ENCODE measurements around the gene SP2. TPM values are rescaled to one million over a fixed set of nuclear protein-coding genes. Genes with fewer than 3 reads are reported as not detected.

SP2 gene
- total and polyA plus RNA-seq, 11 donors: 4.1 to 21.2 (median 16.0) TPM

GRCh38 chr17:47969930-47970724 is 74.1 kb downstream of the SP2 start:
- WGBS, 4 donors: 39 to 46% (median 42%) methylated on average over 15 of the region's 15 CpGs
- TF ChIP-seq CTCF (IDR thresholded peaks at IDR 0.05): no peak
- no peak for TF ChIP-seq POLR2A (IDR thresholded peaks at IDR 0.05)
- no peaks in the 10 kb centered on the region for H3K9me3 ChIP-seq
- no peaks in the 10 kb centered on the region for H3K27me3 ChIP-seq
- ATAC-seq (no peak), DNase-seq (no peak)
- intact Hi-C loops (cut with DNase I): loop anchor here (1.0 to 10.0 kb wide), 11 partner anchors 21 to 129 kb away; partner anchors contain the start of genes SCRN2 (in 8 of the 10) and SP2 (in 6 of the 10)
- H3K27ac ChIP-seq: peak overlapping the region in 3 of 12 donors; percentile 7 to 47 (median 21)
- peak overlapping the region in 10 of 12 donors; percentile 9 to 97 (median 86) for H3K4me3 ChIP-seq
- H3K36me3 ChIP-seq: peaks cover 0 to 23% (median 16%) of the 10 kb centered on the region in 9 donors
- H3K4me1 ChIP-seq: peaks cover 0 to 24% (median 14%) of the 10 kb centered on the region in 12 donors

DNA sequence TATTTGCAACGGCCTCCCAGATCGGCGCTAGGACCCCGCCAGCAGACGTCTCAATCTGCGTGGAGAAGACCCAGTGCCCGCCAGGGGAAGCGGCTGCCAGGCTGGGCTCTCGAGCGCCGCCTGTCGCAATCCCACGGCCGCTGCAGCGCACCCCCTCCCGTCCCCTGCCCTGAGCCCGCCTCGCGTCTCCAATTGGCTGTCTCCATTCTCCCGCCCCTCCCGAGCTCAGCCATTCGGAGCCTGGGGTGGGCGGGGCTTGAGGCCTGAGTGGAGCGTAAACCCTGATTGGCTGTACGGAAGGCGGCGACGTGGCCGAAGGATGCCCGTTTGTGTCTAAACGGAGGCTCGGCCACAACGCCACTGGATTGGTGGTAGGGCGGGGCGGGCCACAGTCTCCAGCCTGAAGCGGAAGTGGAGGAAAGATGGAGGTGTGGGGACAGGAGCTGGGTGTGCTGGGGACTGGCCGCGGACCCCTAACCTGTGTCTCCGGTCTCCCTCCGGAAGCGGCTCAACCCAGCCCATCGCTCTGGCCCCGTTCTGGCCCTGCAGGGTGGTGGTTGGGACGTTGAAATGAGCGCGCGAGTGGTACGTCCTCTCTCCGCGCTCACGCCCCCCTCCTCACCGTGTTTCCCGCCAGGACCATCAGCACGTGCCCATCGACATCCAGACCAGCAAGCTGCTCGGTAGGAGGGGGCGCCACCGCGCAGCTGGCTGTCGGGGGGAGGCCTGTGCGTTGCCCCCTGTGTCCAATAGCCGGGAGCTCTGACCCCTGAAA is 74.9 kb downstream of the SP2 start, which contains the start of gene CDK5RAP3:
Gene CDK5RAP3 (plus strand): TSS at position 389 of the 775 bp plus-strand sequence. CDS start 34 bp downstream, at position 423.
- H3K36me3 ChIP-seq: peaks cover 0 to 30% (median 24%) of the 10 kb centered on the region in 9 donors
- H3K27me3 ChIP-seq: no peaks in the 10 kb centered on the region
- H3K27ac ChIP-seq: peak within 1 kb of the TSS in 11 of 12 donors; percentile 31 to 90 (median 79)
- H3K9me3 ChIP-seq: no peaks in the 10 kb centered on the region
- intact Hi-C loops (cut with DNase I): loop anchor here (1.0 to 10.0 kb wide), 11 partner anchors 22 to 130 kb away; partner anchors contain the start of genes SCRN2 (in 8 of the 10) and SP2 (in 6 of the 10)
- DNase-seq (peak; percentile 100), ATAC-seq (peak; percentile 99 to 100 (median 100))
- WGBS, 4 donors: 0 to 1% (median 1%) methylated on average over 48 to 62 of the region's 62 CpGs
- H3K4me3 ChIP-seq: peak within 1 kb of the TSS; percentile 80 to 98 (median 90)
- peaks cover 0 to 24% (median 14%) of the 10 kb centered on the region in 12 donors for H3K4me1 ChIP-seq
- peak in 1 of 2 donors; percentile 65 for TF ChIP-seq POLR2A (IDR thresholded peaks at IDR 0.05)
- peak; percentile 95 to 99 (median 98) for TF ChIP-seq CTCF (IDR thresholded peaks at IDR 0.05)

DNA sequence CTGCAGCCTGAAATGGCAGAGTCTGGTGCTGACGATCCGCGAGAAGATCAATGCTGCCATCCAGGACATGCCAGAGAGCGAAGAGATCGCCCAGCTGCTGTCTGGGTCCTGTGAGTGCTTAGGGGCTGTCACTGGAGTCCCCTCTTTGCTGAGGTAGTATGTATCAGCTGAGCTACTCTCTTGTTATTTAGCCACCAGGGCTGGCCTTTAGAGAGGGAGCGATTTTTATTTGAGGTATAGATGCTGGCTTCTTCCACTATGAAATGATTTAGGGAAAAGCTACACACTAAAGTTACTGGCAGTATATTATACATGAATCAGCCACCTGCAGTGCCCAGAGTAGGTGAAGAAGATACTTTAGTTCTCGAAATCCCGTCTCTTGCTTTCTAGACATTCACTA is 77.5 kb downstream of the SP2 start:
- WGBS, 4 donors: 89 to 97% (median 92%) methylated on average over 8 of the region's 8 CpGs
- H3K4me3 ChIP-seq: no peak overlapping the region
- TF ChIP-seq CTCF (IDR thresholded peaks at IDR 0.05) (no peak), POLR2A (IDR thresholded peaks at IDR 0.05) (no peak)
- no peaks in the 10 kb centered on the region for H3K9me3 ChIP-seq
- no peak overlapping the region for H3K27ac ChIP-seq
- peaks cover 0 to 57% (median 49%) of the 10 kb centered on the region in 9 donors for H3K36me3 ChIP-seq
- ATAC-seq: no peak
- DNase-seq: no peak
- H3K27me3 ChIP-seq: no peaks in the 10 kb centered on the region
- H3K4me1 ChIP-seq: peaks cover 0 to 24% (median 12%) of the 10 kb centered on the region in 12 donors
- intact Hi-C loops (cut with DNase I): loop anchor here in 5 of 10 donors (5.0 to 10.0 kb wide), 3 partner anchors 76 to 131 kb away; partner anchors contain the start of genes SCRN2 (in 5 of the 5) and SP2 (in 1 of the 5)
